ENCODE data around the gene LLPH.

Gene LLPH

DNA sequence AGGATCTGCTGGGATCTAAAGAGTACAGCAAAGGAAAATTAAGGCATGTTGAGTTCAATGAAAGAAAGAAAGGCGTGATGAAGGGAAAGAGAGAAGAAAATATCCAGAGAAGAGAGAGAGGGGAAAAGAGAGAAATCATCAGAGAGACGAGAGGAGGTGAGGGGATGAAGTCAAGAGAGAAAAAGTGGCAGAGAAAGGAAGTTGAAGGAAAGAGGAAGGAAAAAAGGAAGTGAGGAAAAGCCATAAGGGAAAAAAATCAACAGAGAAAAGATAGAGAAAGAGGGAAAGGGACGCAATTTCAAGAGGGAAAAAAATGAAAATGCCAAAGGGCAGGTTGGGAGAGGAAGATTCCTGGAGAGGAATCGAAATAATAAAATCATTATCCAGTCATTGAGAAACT lies 40.4 kb downstream of the LLPH start:
- DNase-seq (ENCODE audit: low spot score): no peak

DNA sequence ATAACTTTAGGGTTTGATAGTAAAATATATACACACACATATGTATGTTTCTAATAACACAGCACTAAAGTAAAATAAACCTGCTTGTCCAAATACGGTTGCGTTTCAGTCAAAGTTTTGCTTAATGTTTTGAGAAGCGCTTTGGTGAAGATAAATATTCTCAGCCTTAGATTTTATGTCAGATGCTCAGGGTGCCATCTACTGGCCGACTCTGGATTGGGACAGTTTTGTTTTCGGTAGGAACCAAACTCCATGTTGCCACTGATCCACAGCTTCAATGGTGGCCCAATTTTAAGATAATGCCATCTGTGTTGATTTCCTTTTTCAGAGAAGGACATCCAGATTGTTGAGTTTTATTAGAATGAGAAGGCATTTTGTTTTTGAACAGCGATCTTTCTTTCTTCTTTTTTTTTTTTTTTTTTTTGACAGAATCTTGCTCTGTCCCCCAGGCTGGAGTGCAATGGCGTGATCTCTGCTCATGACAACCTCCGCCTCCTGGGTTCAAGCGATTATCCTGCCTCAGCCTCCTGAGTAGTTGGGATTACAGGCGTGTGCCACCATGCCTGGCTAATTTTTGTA lies 43.1 kb downstream of the LLPH start:
- peak; percentile 55 for DNase-seq (ENCODE audit: low spot score)

DNA sequence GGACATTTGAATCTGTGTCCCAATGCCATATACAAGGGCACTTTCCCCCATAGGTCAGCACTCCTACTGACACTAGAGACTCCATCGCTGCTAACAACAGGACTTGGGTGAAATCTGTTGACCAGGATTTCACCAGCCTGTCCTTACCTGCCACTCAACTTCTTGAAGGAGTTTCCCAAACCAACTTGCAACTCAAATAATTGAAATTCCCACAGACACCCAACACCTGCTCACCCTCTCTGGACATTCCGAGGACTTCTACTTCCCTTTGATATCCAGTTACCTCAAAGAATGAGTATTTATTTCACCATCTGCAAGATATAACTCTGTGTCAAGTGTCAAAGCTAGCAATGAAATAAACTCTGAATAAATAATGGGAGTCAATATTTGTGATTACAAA lies 44.6 kb downstream of the LLPH start:
- no peak for DNase-seq (ENCODE audit: low spot score)

- DNase-seq (ENCODE audit: low spot score): no peak
Observed at GRCh38 chr12:66085213-66085612, 45.3 kb downstream of the LLPH start.

DNA sequence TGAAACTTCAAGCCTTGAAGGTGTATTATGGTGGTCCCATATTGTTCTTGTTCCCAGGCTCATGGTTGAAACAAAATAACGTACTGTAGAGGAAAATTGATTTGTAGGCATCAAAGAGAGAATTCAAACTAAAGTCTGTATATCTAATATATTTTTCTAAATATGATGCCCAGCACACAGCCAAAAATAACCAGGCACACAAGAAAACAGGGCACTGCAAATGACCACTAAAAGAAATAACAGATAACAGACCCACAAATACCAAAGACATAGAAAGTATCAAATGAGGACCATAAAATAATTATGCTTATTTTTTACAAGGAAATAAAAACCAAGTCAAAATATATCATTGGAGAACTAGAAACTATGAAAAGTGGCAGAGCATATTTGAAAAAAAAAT lies 46.8 kb downstream of the LLPH start:
- DNase-seq (ENCODE audit: low spot score): no peak

GRCh38 chr12:66082744-66083143 lies 47.8 kb downstream of the LLPH start:
- no peak for DNase-seq (ENCODE audit: low spot score)

- DNase-seq (ENCODE audit: low spot score): no peak
Observed at GRCh38 chr12:66080791-66081190, 49.8 kb downstream of the LLPH start.

GRCh38 chr12:66077542-66077941 lies 53.0 kb downstream of the LLPH start:
- no peak for DNase-seq (ENCODE audit: low spot score)

DNA sequence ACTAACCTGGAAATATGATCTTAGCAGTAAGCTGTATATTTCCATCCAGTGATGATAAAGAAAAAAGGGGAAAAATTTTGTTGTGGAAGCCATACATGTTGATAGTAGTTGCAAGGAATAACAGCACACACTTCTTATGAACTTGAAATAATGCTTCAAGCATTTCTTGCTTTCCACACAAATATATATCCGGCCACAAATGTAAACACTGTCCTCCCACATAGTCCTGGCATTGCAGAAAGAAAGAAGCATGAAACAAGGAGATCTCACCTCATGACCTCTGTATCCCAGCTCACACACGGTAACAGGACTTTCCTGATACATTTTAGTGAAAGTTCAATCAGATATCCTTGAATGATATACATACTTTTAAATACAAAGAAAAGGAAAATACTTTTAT lies 56.0 kb downstream of the LLPH start:
- DNase-seq (ENCODE audit: low spot score): peak; percentile 9

- DNase-seq (ENCODE audit: low spot score): no peak
Observed at GRCh38 chr12:66072566-66072965, 58.0 kb downstream of the LLPH start.

DNA sequence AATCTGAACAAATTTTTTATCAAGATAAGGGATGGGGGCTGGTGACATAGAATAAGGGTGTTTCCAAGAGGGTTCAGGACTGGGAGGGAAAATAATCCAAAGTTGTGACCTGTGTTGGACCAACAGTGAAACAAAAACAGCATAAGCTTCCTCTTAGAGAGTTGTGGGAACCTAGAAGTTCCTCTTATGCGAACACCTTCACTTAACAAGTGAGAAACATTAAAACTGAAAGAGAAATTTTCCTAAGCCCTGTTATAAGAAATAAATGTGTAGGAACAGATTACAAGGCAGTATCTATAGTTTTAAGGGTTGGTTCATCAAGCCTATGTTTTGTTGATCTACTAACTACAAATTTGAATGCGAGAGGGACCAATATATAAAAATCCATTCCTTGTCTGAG lies 58.4 kb downstream of the LLPH start:
- no peak for DNase-seq (ENCODE audit: low spot score)

- no peak for DNase-seq (ENCODE audit: low spot score)
Observed at GRCh38 chr12:66071549-66071948, 59.0 kb downstream of the LLPH start.

- DNase-seq (ENCODE audit: low spot score): no peak
Observed at GRCh38 chr12:66070378-66071120, 60.0 kb downstream of the LLPH start.

- DNase-seq (ENCODE audit: low spot score): no peak
Observed at GRCh38 chr12:66066929-66067523, 63.5 kb downstream of the LLPH start.

Measured in AG08396 (cell line).